ENCODE results near the gene AKTIP. TPM values are rescaled to one million over a fixed set of nuclear protein-coding genes. Genes with fewer than 3 reads are reported as not detected.
A peak's percentile ranks its signal among the peaks of the same experiment; 100 is the strongest.

The AKTIP gene
- total RNA-seq, 1 donor from 2014 or later: 24.0 TPM

DNA sequence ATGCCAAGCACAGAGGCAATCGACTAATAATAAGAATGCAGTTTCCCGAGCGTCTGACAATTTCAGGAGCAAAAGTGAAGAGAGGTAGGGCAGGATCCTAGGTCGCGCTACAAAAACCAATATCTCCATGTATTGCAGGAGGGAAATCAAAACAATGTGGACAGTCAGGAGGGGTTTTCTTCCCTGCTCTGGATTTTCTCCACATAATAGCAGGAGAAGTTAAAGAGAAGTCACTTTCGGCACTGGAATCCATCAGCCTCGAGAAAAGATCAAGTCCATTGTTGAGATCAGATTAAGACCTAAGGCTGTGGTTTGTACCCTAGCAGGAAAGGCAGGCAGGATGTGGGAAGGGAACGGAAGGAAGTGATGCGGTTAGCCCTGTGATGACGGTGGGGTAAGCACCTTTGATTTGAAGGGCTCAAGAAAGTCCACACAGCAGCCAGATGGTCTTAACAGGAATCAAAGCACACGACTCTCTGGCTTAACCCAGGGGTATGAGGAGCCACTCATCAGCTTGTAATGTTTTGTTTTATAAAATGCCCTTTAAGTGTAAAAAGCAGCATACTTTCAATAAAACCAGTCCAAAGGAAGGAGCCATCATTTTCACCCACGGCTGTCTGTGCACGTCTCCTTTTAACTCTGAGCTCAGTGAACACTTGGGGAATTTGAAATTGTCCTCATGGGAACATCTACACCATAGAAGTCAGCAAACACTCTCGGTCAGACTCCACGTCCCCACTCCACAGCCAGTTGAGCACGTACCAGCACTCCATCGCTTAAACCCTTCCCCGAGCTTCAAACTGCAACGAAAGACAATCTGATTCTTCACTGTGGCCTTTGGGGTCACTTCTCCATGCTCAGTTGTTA, 15.8 kb upstream of the AKTIP start:
- no peak overlapping the region for H3K4me2 ChIP-seq
- H3K27ac ChIP-seq: no peak overlapping the region
- no peak overlapping the region for H3K4me3 ChIP-seq
- H3K9me3 Mint-ChIP-seq: peaks cover 12% of the 10 kb centered on the region
- H3K4me3 Mint-ChIP-seq: no peak overlapping the region
- H2AFZ ChIP-seq (replicated peaks): no peak overlapping the region
- H3K9ac ChIP-seq: no peak overlapping the region
- H3K36me3 Mint-ChIP-seq: no peaks in the 10 kb centered on the region
- peaks cover 5% of the 10 kb centered on the region for H3K27me3 Mint-ChIP-seq (ENCODE audit: insufficient read depth, low read depth)
- no peaks in the 10 kb centered on the region for H3K36me3 ChIP-seq
- no peak overlapping the region for H3K27ac Mint-ChIP-seq
- H4K20me1 ChIP-seq (ENCODE audit: low read depth): no peaks in the 10 kb centered on the region
- H3K9me3 ChIP-seq (ENCODE audit: low read depth): no peaks in the 10 kb centered on the region
- no peak for DNase-seq (ENCODE audit: low spot score)
- no peaks in the 10 kb centered on the region for H3F3A ChIP-seq (ENCODE audit: low read depth)
- H3K79me2 ChIP-seq (ENCODE audit: low read depth): no peaks in the 10 kb centered on the region
- TF ChIP-seq EZH2 (IDR thresholded peaks at IDR 0.05) (no peak), EZH2phosphoT487 (IDR thresholded peaks at IDR 0.05) (no peak)
- TF ChIP-seq, protein P1, sequence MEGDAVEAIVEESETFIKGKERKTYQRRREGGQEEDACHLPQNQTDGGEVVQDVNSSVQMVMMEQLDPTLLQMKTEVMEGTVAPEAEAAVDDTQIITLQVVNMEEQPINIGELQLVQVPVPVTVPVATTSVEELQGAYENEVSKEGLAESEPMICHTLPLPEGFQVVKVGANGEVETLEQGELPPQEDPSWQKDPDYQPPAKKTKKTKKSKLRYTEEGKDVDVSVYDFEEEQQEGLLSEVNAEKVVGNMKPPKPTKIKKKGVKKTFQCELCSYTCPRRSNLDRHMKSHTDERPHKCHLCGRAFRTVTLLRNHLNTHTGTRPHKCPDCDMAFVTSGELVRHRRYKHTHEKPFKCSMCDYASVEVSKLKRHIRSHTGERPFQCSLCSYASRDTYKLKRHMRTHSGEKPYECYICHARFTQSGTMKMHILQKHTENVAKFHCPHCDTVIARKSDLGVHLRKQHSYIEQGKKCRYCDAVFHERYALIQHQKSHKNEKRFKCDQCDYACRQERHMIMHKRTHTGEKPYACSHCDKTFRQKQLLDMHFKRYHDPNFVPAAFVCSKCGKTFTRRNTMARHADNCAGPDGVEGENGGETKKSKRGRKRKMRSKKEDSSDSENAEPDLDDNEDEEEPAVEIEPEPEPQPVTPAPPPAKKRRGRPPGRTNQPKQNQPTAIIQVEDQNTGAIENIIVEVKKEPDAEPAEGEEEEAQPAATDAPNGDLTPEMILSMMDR (IDR thresholded peaks at IDR 0.05): no peak
- H3K4me1 ChIP-seq: no peaks in the 10 kb centered on the region
- peaks cover 6% of the 10 kb centered on the region for H3K4me1 Mint-ChIP-seq
- no peaks in the 10 kb centered on the region for H3K27me3 ChIP-seq

GRCh38 chr16:53517851-53518250, 14.8 kb upstream of the AKTIP start:
- Mint-ChIP-seq H3K9me3 (peaks cover 12% of the 10 kb centered on the region), H3K36me3 (no peaks in the 10 kb centered on the region), H3K4me1 (peaks cover 6% of the 10 kb centered on the region), H3K27me3 (ENCODE audit: insufficient read depth, low read depth) (peaks cover 5% of the 10 kb centered on the region), H3K27ac (no peak overlapping the region), H3K4me3 (no peak overlapping the region)
- no peak for TF ChIP-seq EZH2 (IDR thresholded peaks at IDR 0.05)
- TF ChIP-seq, protein P1 (IDR thresholded peaks at IDR 0.05): no peak
- no peak for TF ChIP-seq EZH2phosphoT487 (IDR thresholded peaks at IDR 0.05)
- no peaks in the 10 kb centered on the region for H3F3A ChIP-seq (ENCODE audit: low read depth)
- H3K9me3 ChIP-seq (ENCODE audit: low read depth): no peaks in the 10 kb centered on the region
- H3K79me2 ChIP-seq (ENCODE audit: low read depth): no peaks in the 10 kb centered on the region
- no peaks in the 10 kb centered on the region for H3K27me3 ChIP-seq
- H3K36me3 ChIP-seq: no peaks in the 10 kb centered on the region
- no peak overlapping the region for H3K4me2 ChIP-seq
- no peak overlapping the region for H3K4me3 ChIP-seq
- no peak overlapping the region for H3K27ac ChIP-seq
- no peak for DNase-seq (ENCODE audit: low spot score)
- no peak overlapping the region for H3K9ac ChIP-seq
- no peaks in the 10 kb centered on the region for H4K20me1 ChIP-seq (ENCODE audit: low read depth)
- H3K4me1 ChIP-seq: no peaks in the 10 kb centered on the region
- H2AFZ ChIP-seq (replicated peaks): no peak overlapping the region

DNA sequence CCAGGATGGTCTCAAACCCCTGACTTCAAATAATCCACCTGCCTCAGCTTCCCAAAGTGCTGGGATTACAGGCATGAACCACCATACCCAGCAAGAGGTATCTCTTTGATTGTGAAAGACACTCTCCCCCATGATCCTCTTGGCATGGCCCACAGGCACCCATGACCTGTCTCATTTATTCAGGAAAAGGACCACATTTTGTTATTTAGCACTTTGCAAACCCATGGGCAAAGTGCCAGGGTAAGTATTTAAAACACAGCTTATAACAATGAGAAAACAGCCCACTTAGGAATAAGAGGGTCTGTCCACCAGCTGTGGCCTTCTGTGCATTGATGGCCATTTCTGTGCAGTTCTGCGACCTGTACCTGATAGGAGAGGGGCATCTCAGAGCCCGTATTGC, 12.8 kb upstream of the AKTIP start:
- no peak overlapping the region for H3K4me3 ChIP-seq
- Mint-ChIP-seq H3K36me3 (no peaks in the 10 kb centered on the region), H3K4me1 (peaks cover 6% of the 10 kb centered on the region), H3K4me3 (no peak overlapping the region), H3K27ac (peak overlapping the region; percentile 5), H3K27me3 (ENCODE audit: insufficient read depth, low read depth) (peaks cover 5% of the 10 kb centered on the region), H3K9me3 (peaks cover 12% of the 10 kb centered on the region)
- no peak overlapping the region for H3K4me2 ChIP-seq
- H3K9me3 ChIP-seq (ENCODE audit: low read depth): no peaks in the 10 kb centered on the region
- H3K36me3 ChIP-seq: no peaks in the 10 kb centered on the region
- no peak for TF ChIP-seq EZH2phosphoT487 (IDR thresholded peaks at IDR 0.05)
- TF ChIP-seq, protein P1 (IDR thresholded peaks at IDR 0.05): no peak
- no peaks in the 10 kb centered on the region for H3K4me1 ChIP-seq
- H3F3A ChIP-seq (ENCODE audit: low read depth): no peaks in the 10 kb centered on the region
- DNase-seq (ENCODE audit: low spot score): no peak
- H4K20me1 ChIP-seq (ENCODE audit: low read depth): no peaks in the 10 kb centered on the region
- no peak overlapping the region for H2AFZ ChIP-seq (replicated peaks)
- H3K9ac ChIP-seq: no peak overlapping the region
- H3K27me3 ChIP-seq: no peaks in the 10 kb centered on the region
- H3K79me2 ChIP-seq (ENCODE audit: low read depth): no peaks in the 10 kb centered on the region
- no peak overlapping the region for H3K27ac ChIP-seq

Data from neural progenitor cell (in vitro differentiated cells).